IMR-90 (cell line): ENCODE measurements around the gene SKAP1. TPM values are rescaled to one million over a fixed set of nuclear protein-coding genes. Genes with fewer than 3 reads are reported as not detected.
"Not testable (repeated sequence)": the region's sequence is repeated elsewhere in the genome, so short reads cannot be mapped to it uniquely, and the experiment has no call there.

Experiments
- ATAC-seq: fragments of 200-7000 bp; cut with Tn5 transposase; 2 replicates; pipeline ENCODE4 v1.9.1; 2020; ENCODE audit warnings: low read depth, mild to moderate bottlenecking, moderate library complexity
- BruUV-seq: library from RNA; stranded (reverse); fragments of 400-500 nt; replicated peaks from 2 replicates; lab custom pipeline; 2021; lab: Mats Ljungman, UMichigan
- CTCF ChIA-PET: fragments of 300-600 bp; formaldehyde crosslinking; extraction: SDS; loops from one replicate; lab custom pipeline; 2021; ENCODE audit warnings: antibody characterized with exemption; lab: Yijun Ruan, JAX
- POLR2A ChIA-PET: fragments of 300-600 bp; sonication (Branson Sonifier 250); formaldehyde crosslinking; loops from one replicate; lab custom pipeline; 2022; ENCODE audit warnings: antibody characterized with exemption; ENCODE audit not compliant: unreplicated experiment; lab: Charles Lee
- DNase-seq: peaks from one replicate; pipeline ENCODE4 v3.0.0; 2013
- H2AFZ ChIP-seq: replicated peaks from 2 replicates; pipeline ENCODE3; 2013; ENCODE audit warnings: low read length, mild to moderate bottlenecking; ENCODE audit not compliant: poor library complexity
- H2AK5ac ChIP-seq: 2 replicates; pipeline ENCODE4 v1.6.1; 2013; ENCODE audit warnings: low read depth, low read length, inconsistent platforms
- H2AK9ac ChIP-seq: replicated peaks from 2 replicates; pipeline ENCODE3; 2013; ENCODE audit warnings: mild to moderate bottlenecking, low read depth, low read length, moderate library complexity; ENCODE audit not compliant: poor library complexity
- H2BK120ac ChIP-seq: 2 replicates; pipeline ENCODE4 v1.6.1; 2013; ENCODE audit warnings: low read depth, low read length, inconsistent platforms
- H2BK15ac ChIP-seq: 3 replicates; pipeline ENCODE4 v1.6.1; 2013; ENCODE audit warnings: low read depth, low read length, inconsistent platforms
- H2BK20ac ChIP-seq: 2 replicates; pipeline ENCODE4 v1.6.1; 2013; ENCODE audit warnings: low read depth, mild to moderate bottlenecking, inconsistent platforms, low read length, moderate library complexity
- H2BK5ac ChIP-seq: 2 replicates; pipeline ENCODE4 v1.6.1; 2013; ENCODE audit warnings: mild to moderate bottlenecking, low read depth, low read length, inconsistent platforms; ENCODE audit not compliant: poor library complexity, severe bottlenecking
- H3K14ac ChIP-seq: replicated peaks from 2 replicates; pipeline ENCODE4 v1.6.1; 2013; ENCODE audit warnings: low read depth, low read length, inconsistent platforms
- H3K18ac ChIP-seq: 2 replicates; pipeline ENCODE4 v1.6.1; 2013; ENCODE audit warnings: low read depth, low read length, control low read depth
- H3K23ac ChIP-seq: 2 replicates; pipeline ENCODE4 v1.6.1; 2013; ENCODE audit warnings: low read depth, low read length, inconsistent platforms
- H3K27ac ChIP-seq: 2 replicates; pipeline ENCODE4 v1.5.1; 2013; ENCODE audit warnings: mild to moderate bottlenecking, control low read depth, low read length; ENCODE audit not compliant: insufficient read depth
- H3K27me3 ChIP-seq: 2 replicates; pipeline ENCODE4 v1.6.1; 2013; ENCODE audit warnings: low read length; ENCODE audit not compliant: control insufficient read depth, insufficient read depth
- H3K36me3 ChIP-seq: 2 replicates; pipeline ENCODE4 v1.6.1; 2013; ENCODE audit warnings: low read length, mixed read lengths; ENCODE audit not compliant: control insufficient read depth, insufficient read depth
- H3K4ac ChIP-seq: 2 replicates; pipeline ENCODE4 v1.6.1; 2013; ENCODE audit warnings: low read depth, low read length, inconsistent platforms
- H3K4me1 ChIP-seq: 2 replicates; pipeline ENCODE4 v1.6.1; 2013; ENCODE audit warnings: low read length, mixed read lengths; ENCODE audit not compliant: control insufficient read depth, insufficient read depth
- H3K4me2 ChIP-seq: 2 replicates; pipeline ENCODE4 v1.6.1; 2013; ENCODE audit warnings: low read depth, mild to moderate bottlenecking, control low read depth, low read length, moderate library complexity
- H3K4me3 ChIP-seq: 2 replicates; pipeline ENCODE4 v1.5.1; 2013; ENCODE audit warnings: low read depth, mild to moderate bottlenecking, control low read depth, low read length, moderate library complexity; ENCODE audit not compliant: insufficient read depth
- H3K56ac ChIP-seq: 2 replicates; pipeline ENCODE4 v1.6.1; 2013; ENCODE audit warnings: low read length, inconsistent platforms; ENCODE audit not compliant: insufficient read depth; ENCODE audit errors: extremely low read depth
- H3K79me1 ChIP-seq, 2 experiments: 2 replicates each; pipeline ENCODE4 v1.6.1; 2013; ENCODE audit warnings: low read length in 2 of 2, inconsistent platforms in 1 of 2, low read depth in 1 of 2
- H3K9ac ChIP-seq: 2 replicates; pipeline ENCODE4 v1.6.1; 2013; ENCODE audit warnings: low read depth, low read length, control low read depth
- H3K9me1 ChIP-seq: 2 replicates; pipeline ENCODE4 v1.6.1; 2013; ENCODE audit warnings: low read length, inconsistent platforms; ENCODE audit not compliant: insufficient read depth
- H3K9me3 ChIP-seq: 2 replicates; pipeline ENCODE4 v1.6.1; 2013; ENCODE audit warnings: low read length; ENCODE audit not compliant: control insufficient read depth, insufficient read depth
- H4K20me1 ChIP-seq: 2 replicates; pipeline ENCODE4 v1.6.1; 2013; ENCODE audit warnings: low read length, inconsistent platforms; ENCODE audit not compliant: insufficient read depth
- H4K5ac ChIP-seq: 2 replicates; pipeline ENCODE4 v1.6.1; 2013; ENCODE audit warnings: mild to moderate bottlenecking, low read depth, low read length, control low read depth
- H4K8ac ChIP-seq, 2 experiments: 2 replicates each; pipeline ENCODE4 v1.6.1; 2013; ENCODE audit warnings: low read depth in 2 of 2, low read length in 2 of 2, control low read depth in 1 of 2, inconsistent platforms in 1 of 2
- H4K91ac ChIP-seq: 2 replicates; pipeline ENCODE4 v1.6.1; 2013; ENCODE audit warnings: low read depth, low read length, inconsistent platforms; ENCODE audit not compliant: insufficient read depth
- BHLHE40 ChIP-seq: fragments of 150-350 bp; IDR thresholded peaks from 2 replicates; pipeline ENCODE4 v1.6.1; 2016; ENCODE audit warnings: mild to moderate bottlenecking, low read depth, low read length
- WGBS, 2 experiments: methylation state at CpG; one replicate each; pipeline versions ENCODE4 v1.1.5 to v1.1.7; 2013; ENCODE audit warnings: missing lambda C conversion rate in 2 of 2; ENCODE audit not compliant: insufficient read length in 1 of 2; ENCODE audit errors: extremely low coverage in 2 of 2; 5-methylcytosine and 5-hydroxymethylcytosine counted together
- dilution Hi-C: fragments of 300-500 bp; cut with HindIII; formaldehyde crosslinking; loops from one replicate; pipeline ENCODE4 v1.14.3; 2018; ENCODE audit warnings: low sequenced_read_pairs; ENCODE audit not compliant: unreplicated experiment
- in situ Hi-C: fragments of 300-500 bp; cut with MboI; formaldehyde crosslinking; loops from 3 replicates; pipeline ENCODE4 v1.14.3; 2019; ENCODE audit warnings: low sequenced_read_pairs, inconsistent platforms, mixed read lengths
- intact Hi-C: fragments of 100-400 bp; cut with micrococcal nuclease; formaldehyde crosslinking; loops from 2 replicates; pipeline ENCODE4 v1.10.0; 2022
- polyA plus RNA-seq, 3 experiments: library from polyadenylated mRNA; depleted of rRNA; stranded (reverse); fragments of >200 nt; gene quantifications; 2 replicates each; pipeline ENCODE4 v1.2.3, GENCODE V29; 2012; ENCODE audit warnings: low replicate concordance in 1 of 3
- total RNA-seq: library from RNA; depleted of rRNA; stranded (reverse); fragments of >200 nt; gene quantifications from 2 replicates; pipeline ENCODE4 v1.2.3, GENCODE V29; 2012

The SKAP1 gene
- total and polyA plus RNA-seq, 2 of the 4 experiments (the other 2 are of a cell fraction): not detected

GRCh38 chr17:48187872-48188608, 242.0 kb downstream of the SKAP1 start:
- intact Hi-C loops (no loop called here), in situ Hi-C loops (no loop called here), dilution Hi-C loops (no loop called here)
- no peaks in the 10 kb centered on the region for H3K4me1 ChIP-seq
- H4K20me1 ChIP-seq: no peaks in the 10 kb centered on the region
- H3K4ac ChIP-seq: no peak overlapping the region
- ChIA-PET CTCF (no interaction called here), POLR2A (no interaction called here)
- no peak overlapping the region for H2BK5ac ChIP-seq
- DNase-seq (no peak), ATAC-seq (no peak)
- H2AK9ac ChIP-seq: no peak overlapping the region
- no peak overlapping the region for H4K5ac ChIP-seq
- no peak overlapping the region for H3K4me2 ChIP-seq
- H3K23ac ChIP-seq: no peak overlapping the region
- H3K14ac ChIP-seq: no peak overlapping the region
- no peak overlapping the region for H2AFZ ChIP-seq
- no peaks in the 10 kb centered on the region for H3K79me1 ChIP-seq
- no peak overlapping the region for H2BK20ac ChIP-seq
- no peak overlapping the region for H2AK5ac ChIP-seq
- no peaks in the 10 kb centered on the region for H3K36me3 ChIP-seq
- no peak overlapping the region for H3K9ac ChIP-seq
- no TSS peak for BruUV-seq
- no peaks in the 10 kb centered on the region for H3K9me1 ChIP-seq
- H4K91ac ChIP-seq: no peak overlapping the region
- no peaks in the 10 kb centered on the region for H3K9me3 ChIP-seq
- no peak overlapping the region for H3K27ac ChIP-seq
- H3K4me3 ChIP-seq: no peak overlapping the region
- no CpG with 5 or more reads among the region's 3 CpGs for WGBS, 2 experiments
- H3K56ac ChIP-seq: no peak overlapping the region
- peaks cover 40% of the 10 kb centered on the region for H3K27me3 ChIP-seq
- H4K8ac ChIP-seq: no peak overlapping the region
- no peak overlapping the region for H3K18ac ChIP-seq
- no peak overlapping the region for H2BK15ac ChIP-seq
- TF ChIP-seq BHLHE40: no peak
- H2BK120ac ChIP-seq: no peak overlapping the region

- in situ Hi-C loops, H3K4me2 ChIP-seq, H2AFZ ChIP-seq, BruUV-seq, H2BK120ac ChIP-seq, H3K4ac ChIP-seq, H4K5ac ChIP-seq, H3K14ac ChIP-seq, POLR2A ChIA-PET, H3K27ac ChIP-seq, H3K4me3 ChIP-seq, H3K79me1 ChIP-seq, H3K4me1 ChIP-seq, CTCF ChIA-PET, H3K9me3 ChIP-seq, H2BK5ac ChIP-seq, intact Hi-C loops, H3K36me3 ChIP-seq, H2BK20ac ChIP-seq, H2BK15ac ChIP-seq, ATAC-seq, H4K8ac ChIP-seq, H3K9ac ChIP-seq, H2AK9ac ChIP-seq, H3K23ac ChIP-seq, dilution Hi-C loops, H4K91ac ChIP-seq, H3K9me1 ChIP-seq, DNase-seq, H4K20me1 ChIP-seq, H2AK5ac ChIP-seq, H3K56ac ChIP-seq, H3K18ac ChIP-seq: not testable (repeated sequence)
- no CpG with 5 or more reads among the region's 5 CpGs for WGBS, 2 experiments
- H3K27me3 ChIP-seq: peaks cover 50% of the 10 kb centered on the region
Observed at GRCh38 chr17:48186317-48186716, 243.7 kb downstream of the SKAP1 start.
